ENCODE measurements around the gene SMARCC2. TPM values are rescaled to one million over a fixed set of nuclear protein-coding genes. Genes with fewer than 3 reads are reported as not detected.

The SMARCC2 gene
- total and polyA plus RNA-seq, 11 donors = 21.4 to 83.5 (median 65.9) TPM

- Histone ChIP-seq H3K4me1 (peaks cover 0 to 26% (median 18%) of the 10 kb centered on the region in 12 donors), H3K9me3 (no peaks in the 10 kb centered on the region), H3K27ac (peak overlapping the region in 1 of 12 donors; percentile 17), H3K27me3 (no peaks in the 10 kb centered on the region), H3K36me3 (peaks cover 0 to 62% (median 56%) of the 10 kb centered on the region in 9 donors), H3K4me3 (no peak overlapping the region)
- intact Hi-C loops (cut with DNase I) = no loop called here
- ATAC-seq = no peak
- no peak for TF ChIP-seq POLR2A (IDR thresholded peaks at IDR 0.05)
- TF ChIP-seq CTCF (IDR thresholded peaks at IDR 0.05) = no peak
- no peak for DNase-seq
- WGBS, 4 donors = 83 to 89% (median 87%) methylated on average over 3 of the region's 3 CpGs
Measured at GRCh38 chr12:56216461-56216860, 27.2 kb upstream of the SMARCC2 start.

- DNase-seq (no peak), ATAC-seq (no peak)
- Histone ChIP-seq H3K36me3 (peaks cover 3 to 88% (median 82%) of the 10 kb centered on the region in 9 donors), H3K27ac (no peak overlapping the region), H3K9me3 (no peaks in the 10 kb centered on the region), H3K27me3 (no peaks in the 10 kb centered on the region), H3K4me3 (no peak overlapping the region), H3K4me1 (peaks cover 0 to 4% (median under 1%) of the 10 kb centered on the region in 12 donors)
- intact Hi-C loops (cut with DNase I) = no loop called here
- TF ChIP-seq POLR2A (IDR thresholded peaks at IDR 0.05) = no peak
- TF ChIP-seq CTCF (IDR thresholded peaks at IDR 0.05) = no peak
- WGBS, 4 donors = 87 to 97% (median 91%) methylated on average over 5 of the region's 5 CpGs
Measured at GRCh38 chr12:56213878-56214277, 24.6 kb upstream of the SMARCC2 start.

GRCh38 chr12:56212361-56212760 lies 23.1 kb upstream of the SMARCC2 start:
- Histone ChIP-seq H3K36me3 (peaks cover 3 to 100% (median 94%) of the 10 kb centered on the region in 9 donors), H3K27me3 (no peaks in the 10 kb centered on the region), H3K27ac (no peak overlapping the region), H3K4me3 (no peak overlapping the region), H3K9me3 (no peaks in the 10 kb centered on the region), H3K4me1 (no peaks in the 10 kb centered on the region)
- TF ChIP-seq POLR2A (IDR thresholded peaks at IDR 0.05) = no peak
- no peak for TF ChIP-seq CTCF (IDR thresholded peaks at IDR 0.05)
- DNase-seq (no peak), ATAC-seq (no peak)
- intact Hi-C loops (cut with DNase I) = no loop called here
- WGBS, 4 donors = 75 to 91% (median 77%) methylated on average over 1 of the region's 1 CpG

DNA sequence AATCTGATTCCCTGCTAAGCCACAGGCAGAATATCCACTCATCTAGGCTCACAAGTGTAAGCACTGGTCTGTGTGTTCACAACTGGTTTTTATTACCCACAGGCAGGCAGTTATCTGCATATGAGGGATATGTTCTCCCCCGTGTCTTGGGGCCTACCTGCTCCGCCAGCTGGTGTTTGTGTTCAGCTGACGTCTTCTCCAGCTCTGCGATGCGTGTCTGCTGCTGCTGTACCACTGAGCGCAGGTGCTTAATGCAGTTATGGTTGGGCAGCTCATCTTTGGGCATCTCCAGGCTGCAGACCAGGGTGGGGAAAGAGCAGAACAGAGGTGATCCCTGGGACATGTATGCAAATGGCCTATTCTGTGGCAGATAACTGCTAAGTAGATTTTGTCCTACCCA lies 18.7 kb upstream of the SMARCC2 start:
- TF ChIP-seq POLR2A (IDR thresholded peaks at IDR 0.05) (no peak), CTCF (IDR thresholded peaks at IDR 0.05) (no peak)
- intact Hi-C loops (cut with DNase I) = loop anchor here in 1 of 10 donors (10.0 kb wide), 1 partner anchor 257 kb away; the partner anchor contains the start of gene SPRYD4
- Histone ChIP-seq H3K27me3 (no peaks in the 10 kb centered on the region), H3K36me3 (peaks cover 3 to 90% (median 85%) of the 10 kb centered on the region in 9 donors), H3K9me3 (no peaks in the 10 kb centered on the region), H3K4me3 (no peak overlapping the region), H3K4me1 (peaks cover 0 to 17% (median 0%) of the 10 kb centered on the region in 12 donors), H3K27ac (no peak overlapping the region)
- ATAC-seq = no peak
- WGBS, 4 donors = 82 to 87% (median 86%) methylated on average over 5 to 6 of the region's 6 CpGs
- DNase-seq = no peak

Data from heart left ventricle (tissue), 16 donors.